Dermis blood vessel endothelial cell (primary cell): Measurements from ENCODE around the gene KCNMA1. TPM values are rescaled to one million over a fixed set of nuclear protein-coding genes. Genes with fewer than 3 reads are reported as not detected.

Source experiments
- DNase-seq: peaks from one replicate; pipeline ENCODE4 v3.0.0; 2010
- total RNA-seq: library from RNA; depleted of rRNA; stranded (reverse); fragments of >200 nt; gene quantifications from 2 replicates; pipeline ENCODE4 v1.2.3, GENCODE V29; 2014

The KCNMA1 gene
- total RNA-seq, 1 donor from 2014 or later = under 0.01 TPM

DNA sequence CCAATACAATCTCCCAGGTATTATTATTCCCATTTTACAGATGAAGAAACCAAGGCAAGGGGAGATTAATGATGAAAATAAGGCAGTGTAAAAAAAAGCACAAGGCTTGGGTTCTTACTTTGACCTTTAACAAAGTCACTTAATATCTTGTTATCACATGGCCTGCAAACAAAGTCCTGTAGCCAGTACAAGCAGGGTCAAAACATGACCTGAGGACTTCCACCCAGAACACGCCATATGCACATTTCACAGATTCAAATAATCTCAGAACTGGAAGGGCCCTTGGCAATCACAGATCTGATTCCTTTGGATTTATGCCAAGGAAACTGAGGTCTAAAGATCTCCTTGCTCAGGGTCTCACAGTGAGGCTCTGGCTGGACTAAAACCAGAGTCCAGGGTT lies 162.1 kb downstream of the KCNMA1 start:
- no peak for DNase-seq

DNA sequence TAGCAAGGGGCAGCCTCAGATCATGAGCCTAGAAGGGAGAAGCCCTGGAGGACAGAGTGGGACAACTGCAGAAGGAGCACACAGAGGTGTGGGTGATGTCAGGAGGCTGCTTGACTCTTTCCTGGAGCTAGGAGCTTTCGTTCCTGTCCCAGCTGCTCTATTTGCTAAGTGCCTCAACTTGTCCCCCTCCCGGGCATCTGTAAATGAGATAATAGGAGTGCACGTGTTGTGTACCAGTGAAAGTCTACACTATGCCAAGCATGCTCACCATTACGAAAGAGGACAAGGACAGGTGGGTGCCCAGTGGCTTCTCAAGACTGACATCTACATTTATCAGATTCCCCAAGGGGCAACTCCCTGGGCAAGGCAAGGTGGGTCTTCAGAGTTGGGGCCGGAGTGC lies 162.7 kb downstream of the KCNMA1 start:
- DNase-seq = no peak

GRCh38 chr10:77474386-77474785 lies 163.2 kb downstream of the KCNMA1 start:
- DNase-seq = no peak

DNA sequence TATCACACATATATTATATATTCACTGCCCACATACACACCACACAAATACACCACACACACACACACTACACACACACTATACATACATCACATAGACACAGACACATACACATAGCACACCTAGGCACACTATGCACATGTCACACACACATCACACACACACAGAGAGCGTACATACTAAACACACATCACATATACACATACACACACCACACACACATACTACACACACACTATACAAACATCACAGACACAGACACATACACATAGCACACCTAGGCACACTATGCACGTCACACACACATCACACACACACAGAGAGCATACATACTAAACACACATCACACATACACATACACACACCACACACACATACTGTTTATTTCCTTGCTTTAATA lies 165.5 kb downstream of the KCNMA1 start:
- DNase-seq = no peak

- no peak for DNase-seq
Observed at GRCh38 chr10:77471069-77471536, 166.5 kb downstream of the KCNMA1 start.

DNA sequence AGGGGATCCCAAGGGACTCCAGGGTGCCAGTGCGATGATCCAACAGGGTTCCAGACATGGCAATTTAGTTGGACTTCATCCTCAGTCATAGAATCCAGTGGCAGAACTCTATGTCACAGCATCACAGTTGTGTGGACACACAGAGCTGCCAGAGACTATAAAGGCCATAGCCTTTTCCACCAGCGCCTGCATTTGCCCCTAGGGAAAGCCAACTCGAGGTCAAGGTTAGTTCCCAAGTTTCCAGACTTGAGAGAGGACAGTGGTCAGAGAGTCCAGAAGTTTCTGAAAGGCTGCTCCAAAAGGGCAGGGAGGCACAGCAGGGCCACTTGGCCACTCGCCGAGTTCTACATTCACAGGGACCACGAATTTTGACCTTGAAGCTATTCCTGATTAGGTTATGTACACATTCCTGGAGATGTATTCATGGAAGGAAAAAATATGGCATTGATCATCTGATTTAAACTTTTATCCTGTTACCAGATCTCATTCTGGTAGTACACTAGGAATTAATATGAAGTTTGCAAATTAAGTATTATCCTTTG lies 170.1 kb downstream of the KCNMA1 start:
- DNase-seq = no peak

- DNase-seq = no peak
Observed at GRCh38 chr10:77463967-77464745, 173.5 kb downstream of the KCNMA1 start.

GRCh38 chr10:77463499-77463898 lies 174.1 kb downstream of the KCNMA1 start:
- no peak for DNase-seq

GRCh38 chr10:77461636-77462296 lies 175.8 kb downstream of the KCNMA1 start:
- no peak for DNase-seq

DNA sequence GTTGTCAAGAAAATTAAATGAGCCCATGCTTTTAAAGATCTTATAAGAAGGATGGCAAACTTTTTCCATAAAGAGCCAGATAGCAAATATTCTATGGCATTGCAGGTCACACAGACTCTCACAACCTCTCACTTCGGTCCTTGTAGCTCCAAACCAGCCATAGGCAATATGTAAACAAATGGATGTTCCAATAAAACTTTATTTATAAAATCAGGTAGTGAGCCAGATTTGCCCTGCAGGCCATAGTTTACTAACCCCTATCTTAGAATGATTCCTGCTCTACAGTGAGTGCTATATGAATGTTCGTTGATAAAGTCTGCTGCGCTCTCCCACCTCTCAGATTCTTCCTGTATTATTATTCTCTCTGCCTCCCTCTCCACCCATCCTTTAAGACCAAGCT lies 177.7 kb downstream of the KCNMA1 start:
- DNase-seq = no peak

GRCh38 chr10:77458986-77459590 lies 178.5 kb downstream of the KCNMA1 start:
- DNase-seq = no peak

DNA sequence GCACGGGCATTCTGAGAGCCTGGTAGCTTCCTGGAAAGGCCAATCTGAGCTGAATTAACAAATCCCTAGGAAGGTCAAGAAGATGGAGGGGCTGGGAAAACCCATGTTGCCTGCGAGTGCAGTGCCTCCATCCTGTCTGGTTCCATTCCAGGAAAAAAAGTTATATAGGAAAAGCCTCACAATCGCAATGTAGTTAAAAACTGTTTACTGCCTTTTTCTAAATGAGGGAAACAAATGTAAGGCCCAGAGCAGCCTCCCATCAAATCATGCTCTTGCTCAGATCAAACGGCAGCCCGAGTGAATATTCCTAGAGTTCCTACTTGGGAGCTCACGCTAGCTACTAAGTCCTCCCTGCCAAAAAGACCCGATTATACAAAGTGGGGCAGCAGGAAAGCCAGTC lies 179.9 kb downstream of the KCNMA1 start:
- DNase-seq = no peak

- DNase-seq = no peak
Observed at GRCh38 chr10:77457266-77457665, 180.3 kb downstream of the KCNMA1 start.

DNA sequence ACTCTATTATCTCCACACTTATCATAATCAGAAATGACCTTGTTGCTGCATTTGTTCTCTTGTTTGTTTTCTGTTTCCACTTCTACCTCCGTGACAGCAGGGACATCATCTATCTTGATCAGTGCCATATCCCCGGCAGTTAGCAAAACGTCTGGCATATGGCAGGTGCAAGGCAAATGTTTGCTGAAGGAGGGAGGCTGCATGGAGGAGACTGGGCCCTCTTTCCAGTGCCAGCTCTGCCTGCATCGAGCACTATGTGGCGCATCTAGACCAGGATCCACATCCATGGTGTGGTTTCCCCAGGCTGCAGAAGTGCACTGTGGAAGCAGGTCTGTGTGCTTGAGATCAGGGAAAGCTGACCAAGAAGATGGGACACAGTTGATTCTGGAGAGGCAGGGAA lies 181.2 kb downstream of the KCNMA1 start:
- DNase-seq = no peak

DNA sequence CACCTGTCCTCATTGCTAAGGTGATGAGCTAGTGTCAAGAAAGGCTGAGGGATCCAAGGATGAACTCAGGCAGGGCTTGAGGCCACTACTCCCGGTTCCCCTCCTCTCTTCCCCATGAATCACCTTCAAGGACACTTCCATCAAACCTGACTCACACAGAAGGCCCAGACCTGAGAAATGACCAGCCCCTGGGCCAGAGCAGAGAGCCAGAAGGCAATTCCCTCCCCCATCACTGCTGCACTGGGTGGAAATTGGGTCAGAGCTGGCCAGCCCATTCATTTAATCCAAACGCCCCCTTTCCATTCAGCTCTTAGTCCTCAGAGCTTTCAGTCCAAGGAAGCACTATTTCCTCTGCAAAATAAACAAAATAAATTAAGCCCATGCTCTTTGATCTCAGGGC lies 182.0 kb downstream of the KCNMA1 start:
- no peak for DNase-seq

DNA sequence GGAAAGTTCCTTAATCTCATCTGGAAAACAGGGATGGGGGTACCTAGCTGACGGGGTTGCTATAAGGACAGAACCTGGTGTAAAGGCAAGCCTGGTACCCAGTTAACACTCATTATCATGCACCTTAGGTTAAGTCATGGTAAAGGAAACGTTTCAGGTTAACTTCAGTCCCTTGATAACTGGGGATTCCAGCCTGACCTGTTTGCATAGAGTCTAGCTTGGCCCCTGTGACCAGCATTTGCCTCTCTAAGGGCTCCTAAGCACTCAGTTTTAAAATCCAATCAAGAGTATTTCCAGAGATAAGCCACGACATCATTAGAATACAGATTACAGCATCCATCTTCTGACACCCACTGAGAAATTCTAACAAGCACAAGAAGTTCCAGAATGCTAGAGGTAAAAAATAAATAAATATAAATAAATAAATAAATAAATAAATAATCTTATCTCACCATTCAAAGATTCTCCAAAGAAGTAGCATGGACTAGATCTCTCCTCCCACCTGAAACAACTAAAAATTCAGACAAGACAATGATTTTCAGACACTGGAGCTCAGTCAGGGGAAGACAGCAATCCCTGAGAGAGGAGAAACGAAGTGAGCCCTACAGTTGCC lies 184.6 kb downstream of the KCNMA1 start:
- DNase-seq = no peak

GRCh38 chr10:77451886-77452285 lies 185.7 kb downstream of the KCNMA1 start:
- DNase-seq = no peak

DNA sequence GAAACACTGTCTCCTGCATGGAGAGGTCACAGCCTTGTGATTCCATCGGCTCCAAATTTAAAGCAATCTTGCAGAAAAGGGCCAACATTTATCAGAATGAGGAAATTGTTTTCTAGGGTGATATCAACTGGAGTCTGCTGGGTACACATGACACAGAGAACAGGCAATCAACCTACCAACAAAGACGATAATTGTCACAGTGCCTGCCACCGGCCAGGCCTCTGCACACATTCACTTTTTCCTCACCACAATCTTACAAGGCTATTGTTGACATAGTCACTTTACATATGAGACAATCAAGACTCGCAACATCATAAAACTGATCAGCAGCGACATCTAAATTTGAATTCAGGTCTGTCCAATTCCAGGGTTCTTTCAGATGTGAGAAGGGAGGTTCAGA lies 189.4 kb downstream of the KCNMA1 start:
- no peak for DNase-seq

DNA sequence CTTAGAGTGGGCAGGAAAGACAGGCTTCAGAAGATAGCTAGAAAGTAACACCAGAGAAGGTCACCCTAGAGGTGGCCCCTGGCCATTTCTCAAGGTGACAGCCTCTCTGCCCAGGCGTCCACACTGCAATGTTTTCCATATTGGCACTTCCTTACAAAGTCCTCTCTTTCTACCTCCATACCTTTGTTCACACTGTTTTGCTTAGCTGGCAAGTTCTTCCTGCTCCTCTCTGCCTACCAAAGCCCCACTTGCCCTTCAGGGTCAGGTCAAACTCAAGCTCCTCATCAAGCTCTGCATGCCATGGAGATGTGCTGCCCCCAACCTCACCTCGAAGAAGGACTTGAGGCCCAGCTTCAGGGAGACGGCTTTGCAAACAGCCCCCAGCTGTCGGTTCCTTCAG lies 190.9 kb downstream of the KCNMA1 start:
- no peak for DNase-seq

- no peak for DNase-seq
Observed at GRCh38 chr10:77445547-77445946, 192.1 kb downstream of the KCNMA1 start.

GRCh38 chr10:77444041-77444440 lies 193.6 kb downstream of the KCNMA1 start:
- no peak for DNase-seq

- DNase-seq = no peak
Observed at GRCh38 chr10:77442699-77443189, 194.9 kb downstream of the KCNMA1 start.
